Colon (tissue), 2 donors: ENCODE data around the gene B4GALNT2.

Source experiments
- FAIRE-seq: peaks from 2 replicates; lab custom pipeline; 2012; peaks lifted over from hg19 to GRCh38; lab: Jason Lieb, UNC
- donor health status: control.
- donor health status: control.

Gene B4GALNT2

GRCh38 chr17:49213847-49214246, 81.3 kb downstream of the B4GALNT2 start:
- FAIRE-seq: no peak

- no peak for FAIRE-seq
Observed at GRCh38 chr17:49214676-49215360, 82.2 kb downstream of the B4GALNT2 start.

GRCh38 chr17:49216482-49216881, 83.9 kb downstream of the B4GALNT2 start:
- FAIRE-seq: no peak

GRCh38 chr17:49216953-49217650, 84.5 kb downstream of the B4GALNT2 start:
- FAIRE-seq: no peak

- FAIRE-seq: no peak
Observed at GRCh38 chr17:49217651-49218413, 85.3 kb downstream of the B4GALNT2 start.

GRCh38 chr17:49218941-49219913, 86.7 kb downstream of the B4GALNT2 start:
- no peak for FAIRE-seq

- no peak for FAIRE-seq
Observed at GRCh38 chr17:49219987-49220386, 87.4 kb downstream of the B4GALNT2 start.

- no peak for FAIRE-seq
Observed at GRCh38 chr17:49223168-49223516, 90.6 kb downstream of the B4GALNT2 start.

GRCh38 chr17:49223517-49224197, 91.1 kb downstream of the B4GALNT2 start:
- FAIRE-seq: no peak

- FAIRE-seq: no peak
Observed at GRCh38 chr17:49224198-49224996, 91.8 kb downstream of the B4GALNT2 start.

- FAIRE-seq: no peak
Observed at GRCh38 chr17:49224997-49225337, 92.4 kb downstream of the B4GALNT2 start.

GRCh38 chr17:49225554-49226236, 93.1 kb downstream of the B4GALNT2 start:
- FAIRE-seq: no peak
